ENCODE data around the gene OR52E4. TPM values are rescaled to one million over a fixed set of nuclear protein-coding genes. Genes with fewer than 3 reads are reported as not detected.

The OR52E4 gene
- not detected in 2 replicates for total RNA-seq

GRCh38 chr11:5880329-5880728, at the start of gene OR52E4:
TSS of gene OR52E4 (plus strand) at chr11:5880629. CDS start at chr11:5884293, 3,664 bp downstream.

GRCh38 chr11:5841797-5842196, 38.6 kb upstream of the OR52E4 start, which contains the start of gene OR52E6:
TSS of gene OR52E6 (minus strand) at chr11:5841897. CDS start at chr11:5841897, 0 bp downstream.

GRCh38 chr11:5857590-5857989, 22.8 kb upstream of the OR52E4 start, which contains the start of gene OR52E8:
TSS of gene OR52E8 (minus strand) at chr11:5857690. CDS start at chr11:5857690, 0 bp downstream.

GRCh38 chr11:5892908-5893307, 12.5 kb downstream of the OR52E4 start, which contains the start of gene OR52E5:
TSS of gene OR52E5 (plus strand) at chr11:5893208. CDS start at chr11:5900777, 7,569 bp downstream.

Other genes starting within 250 kb of the OR52E4 start
- gene TRIM5, start 195.6 kb upstream of the OR52E4 start, total RNA-seq, result 57.2 and 79.3 TPM in 2 replicates
- 107 and 112 TPM in 2 replicates for gene TRIM22, start 190.8 kb upstream of the OR52E4 start, total RNA-seq
- gene OR56B1, start 144.2 kb upstream of the OR52E4 start, total RNA-seq, result not detected in 2 replicates
- not detected in 2 replicates for gene OR52N4, start 126.4 kb upstream of the OR52E4 start, total RNA-seq
- gene OR52N5, start 97.3 kb upstream of the OR52E4 start, total RNA-seq, result not detected in 2 replicates
- not detected in 2 replicates for gene OR52N1, start 89.4 kb upstream of the OR52E4 start, total RNA-seq
- not detected in 2 replicates for gene OR52N2, start 71.7 kb upstream of the OR52E4 start, total RNA-seq
- not detected in 2 replicates for gene OR52E6, start 38.7 kb upstream of the OR52E4 start, total RNA-seq
- not detected in 2 replicates for gene OR52E8, start 22.9 kb upstream of the OR52E4 start, total RNA-seq
- not detected in 2 replicates for gene OR52E5, start 12.6 kb downstream of the OR52E4 start, total RNA-seq
- gene OR56A3, start 61.6 kb downstream of the OR52E4 start, total RNA-seq, result not detected in 2 replicates
- not detected in 2 replicates for gene OR56A5, start 87.9 kb downstream of the OR52E4 start, total RNA-seq
- not detected in 2 replicates for gene OR52L1, start 106.4 kb downstream of the OR52E4 start, total RNA-seq
- gene OR56A4, start 126.3 kb downstream of the OR52E4 start, total RNA-seq, result not detected in 2 replicates
- 0.19 TPM in 1 of 2 replicates, not detected in the other for gene OR56A1, start 150.1 kb downstream of the OR52E4 start, total RNA-seq
- gene OR56B4, start 227.1 kb downstream of the OR52E4 start, total RNA-seq, result not detected in 2 replicates